Measurements from ENCODE around the gene ZNF157.

DNA sequence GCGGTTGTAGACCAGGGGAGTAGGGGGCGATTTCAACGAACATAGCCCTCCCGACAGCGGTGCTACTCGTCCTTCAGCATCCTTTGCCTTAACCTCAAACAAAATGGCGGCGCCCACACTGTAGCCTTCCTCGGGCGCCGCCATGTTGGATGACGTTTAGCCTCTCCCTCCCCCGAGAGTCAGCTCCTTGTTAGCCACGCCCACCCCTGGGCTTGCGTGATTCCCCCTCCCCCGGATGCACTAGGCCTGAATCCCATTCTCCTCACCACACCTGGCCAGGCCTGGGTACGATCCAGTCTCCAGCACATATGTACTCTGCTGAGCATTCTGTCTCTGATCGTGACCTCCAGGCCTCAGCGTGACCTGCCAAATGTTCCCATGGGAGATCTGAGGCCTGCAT, 49.0 kb upstream of the ZNF157 start:
- TF ChIP-seq MYC (IDR thresholded peaks at IDR 0.05; ENCODE audit: borderline replicate concordance, low read length), result no peak
- TF ChIP-seq POLR2A (IDR thresholded peaks at IDR 0.05; ENCODE audit: low read length), result no peak
- TF ChIP-seq, protein P1, sequence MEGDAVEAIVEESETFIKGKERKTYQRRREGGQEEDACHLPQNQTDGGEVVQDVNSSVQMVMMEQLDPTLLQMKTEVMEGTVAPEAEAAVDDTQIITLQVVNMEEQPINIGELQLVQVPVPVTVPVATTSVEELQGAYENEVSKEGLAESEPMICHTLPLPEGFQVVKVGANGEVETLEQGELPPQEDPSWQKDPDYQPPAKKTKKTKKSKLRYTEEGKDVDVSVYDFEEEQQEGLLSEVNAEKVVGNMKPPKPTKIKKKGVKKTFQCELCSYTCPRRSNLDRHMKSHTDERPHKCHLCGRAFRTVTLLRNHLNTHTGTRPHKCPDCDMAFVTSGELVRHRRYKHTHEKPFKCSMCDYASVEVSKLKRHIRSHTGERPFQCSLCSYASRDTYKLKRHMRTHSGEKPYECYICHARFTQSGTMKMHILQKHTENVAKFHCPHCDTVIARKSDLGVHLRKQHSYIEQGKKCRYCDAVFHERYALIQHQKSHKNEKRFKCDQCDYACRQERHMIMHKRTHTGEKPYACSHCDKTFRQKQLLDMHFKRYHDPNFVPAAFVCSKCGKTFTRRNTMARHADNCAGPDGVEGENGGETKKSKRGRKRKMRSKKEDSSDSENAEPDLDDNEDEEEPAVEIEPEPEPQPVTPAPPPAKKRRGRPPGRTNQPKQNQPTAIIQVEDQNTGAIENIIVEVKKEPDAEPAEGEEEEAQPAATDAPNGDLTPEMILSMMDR (IDR thresholded peaks at IDR 0.05), result no peak

Measured in A549 (cell line).